Measurements from ENCODE around the gene DNM3.
"Not testable (repeated sequence)": the region's sequence is repeated elsewhere in the genome, so short reads cannot be mapped to it uniquely, and the experiment has no call there.

DNM3 gene

DNA sequence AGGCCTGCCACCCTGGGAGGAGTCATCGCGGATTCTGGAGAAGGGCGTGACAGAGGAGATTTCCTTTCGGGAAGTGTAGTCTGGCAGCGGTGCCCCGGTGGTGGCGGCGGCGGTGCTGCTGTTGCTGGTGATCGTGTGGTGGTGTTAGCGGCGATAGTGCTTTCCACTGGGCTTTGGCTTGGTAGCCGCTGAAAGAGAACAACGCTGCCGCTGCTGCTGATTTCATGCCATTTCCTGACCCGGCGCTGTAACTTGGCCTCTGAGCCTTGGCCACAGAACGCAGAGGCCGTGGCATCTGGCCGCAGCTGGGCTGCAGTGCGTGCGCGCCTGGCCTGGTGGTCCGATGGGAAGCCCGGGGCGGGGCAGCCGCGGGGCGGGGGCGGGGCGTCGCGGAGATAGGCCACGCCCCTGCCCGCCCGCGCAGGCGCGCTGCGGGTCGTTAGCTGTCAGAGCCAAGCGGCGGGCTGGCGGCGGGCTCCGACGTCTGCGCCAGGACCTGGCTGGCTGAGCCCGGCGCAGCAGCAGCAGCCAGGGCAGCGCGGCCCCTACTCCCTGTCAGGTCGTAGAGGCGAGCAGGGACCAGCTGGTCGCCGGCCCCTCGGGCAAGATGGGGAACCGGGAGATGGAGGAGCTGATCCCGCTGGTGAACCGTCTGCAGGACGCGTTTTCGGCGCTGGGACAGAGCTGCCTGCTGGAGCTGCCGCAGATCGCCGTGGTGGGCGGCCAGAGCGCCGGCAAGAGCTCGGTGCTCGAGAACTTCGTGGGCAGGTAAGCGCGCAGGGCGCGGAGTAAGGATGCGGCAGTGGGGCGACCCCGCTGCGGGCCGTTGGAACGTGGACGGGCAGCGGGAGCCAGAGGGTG, at the start of gene DNM3:
Gene DNM3 (plus strand): TSS at position 449 of the 861 bp plus-strand sequence. CDS start 159 bp downstream, at position 608.
- DNase-seq (ENCODE audit: low spot score) = peak; percentile 97

DNA sequence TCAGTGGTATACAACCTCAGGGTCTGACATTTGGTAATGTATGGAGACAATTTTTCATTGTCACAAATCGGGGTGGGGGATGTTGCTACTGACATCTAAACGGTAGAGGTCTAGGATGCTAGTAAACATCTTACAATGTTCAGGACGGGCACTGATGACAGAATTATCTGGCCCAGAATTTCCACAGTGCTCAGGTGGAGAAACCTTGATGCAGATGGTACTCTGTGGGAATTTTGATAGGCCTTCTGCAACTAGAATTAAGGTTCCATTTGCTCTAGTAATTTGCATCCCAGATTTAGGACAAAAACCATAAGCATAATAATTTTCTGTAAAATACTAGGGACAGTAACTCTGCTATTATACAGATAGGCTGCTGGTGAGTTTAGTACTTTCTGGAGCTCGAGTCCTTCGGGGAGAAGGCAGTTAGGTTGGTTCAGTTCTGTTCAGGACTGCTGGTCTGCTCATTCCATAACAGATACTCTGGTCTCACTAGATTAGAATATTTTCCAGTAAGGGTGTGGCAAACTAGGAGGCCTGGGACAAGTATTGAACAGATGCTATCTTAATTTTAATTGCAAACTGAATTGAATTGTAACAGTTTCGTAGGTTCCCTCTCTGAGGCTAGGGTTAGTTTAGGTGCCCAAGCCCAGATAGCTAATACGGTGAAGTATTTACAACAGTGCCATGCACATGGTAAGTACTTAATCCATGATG, 48.5 kb upstream of the DNM3 start:
- no peak for DNase-seq (ENCODE audit: low spot score)

DNA sequence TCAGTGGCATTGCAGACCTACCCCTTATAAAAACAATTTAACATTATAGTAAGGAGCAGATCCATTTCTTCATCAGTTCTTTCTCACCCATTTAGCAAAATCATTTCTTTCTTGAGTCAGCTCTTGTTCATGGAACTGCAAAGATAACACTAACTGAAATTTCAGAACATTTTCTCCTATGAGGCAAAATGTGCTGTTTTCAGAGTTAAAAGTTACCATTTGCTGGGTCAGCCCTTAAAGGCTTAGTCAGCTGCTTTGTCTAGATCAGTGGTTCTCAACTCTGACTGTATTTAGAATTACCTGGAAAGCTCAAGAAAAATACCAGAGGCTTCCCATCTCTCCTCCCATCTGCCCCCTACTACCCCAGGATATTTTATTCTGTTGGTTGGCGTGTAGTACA, 47.7 kb upstream of the DNM3 start:
- DNase-seq (ENCODE audit: low spot score) = no peak

DNA sequence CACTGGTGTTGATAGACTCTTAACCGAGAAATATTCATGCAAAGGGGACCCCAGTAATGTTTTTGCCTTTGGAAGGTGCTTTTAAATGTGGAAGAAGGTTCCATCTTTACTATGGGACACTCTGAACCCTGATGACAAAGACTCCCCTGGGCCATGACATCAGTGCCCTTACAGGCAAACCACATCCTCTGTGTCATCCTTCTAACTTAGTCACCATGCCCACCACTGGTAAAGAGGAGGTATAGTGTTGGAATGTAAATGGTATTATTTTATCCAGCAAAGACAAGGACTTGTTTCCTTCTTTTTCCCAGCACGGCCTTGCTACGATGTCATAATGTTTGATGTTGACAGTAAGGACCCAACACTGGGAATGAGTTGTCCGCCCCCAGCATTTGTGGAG, 47.2 kb upstream of the DNM3 start:
- no peak for DNase-seq (ENCODE audit: low spot score)

DNA sequence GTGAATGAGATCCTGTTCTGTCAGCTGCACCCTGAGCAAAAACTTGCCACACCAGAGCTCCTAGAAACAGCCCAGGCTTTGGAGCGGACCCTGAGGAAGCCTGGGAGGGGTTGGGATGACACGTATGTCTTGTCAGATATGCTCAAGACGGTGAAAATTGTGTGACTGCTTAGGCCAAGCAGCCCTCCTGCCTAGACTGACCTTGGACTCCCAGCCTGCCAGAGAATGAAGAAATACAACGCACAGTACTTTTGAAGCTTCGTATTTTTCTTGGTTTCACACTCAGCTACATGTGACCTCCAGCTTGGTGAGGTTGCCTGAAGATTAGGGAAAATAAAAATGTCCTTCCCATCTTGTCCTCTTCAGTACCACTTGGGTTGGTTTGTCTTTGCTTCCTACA, 44.7 kb upstream of the DNM3 start:
- no peak for DNase-seq (ENCODE audit: low spot score)

DNA sequence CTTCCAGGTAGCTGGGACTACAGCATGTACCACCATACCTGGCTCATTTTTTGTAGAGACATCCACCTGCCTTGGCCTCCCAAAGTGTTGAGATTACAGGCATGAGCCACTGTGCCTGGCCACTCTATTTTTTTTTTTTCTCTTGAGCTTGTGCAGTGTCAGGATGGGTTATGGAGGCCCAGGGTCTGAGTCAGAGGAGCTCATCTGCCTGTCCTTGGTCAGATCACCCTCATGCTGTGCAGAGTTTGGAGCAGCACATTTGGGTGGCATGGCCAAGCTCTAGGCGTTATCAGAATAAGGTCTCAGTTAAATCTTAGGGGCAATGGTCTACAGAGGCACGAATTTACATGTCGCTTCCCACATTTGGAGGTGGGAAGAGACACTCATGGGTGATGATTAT, 43.0 kb upstream of the DNM3 start:
- DNase-seq (ENCODE audit: low spot score) = no peak

DNA sequence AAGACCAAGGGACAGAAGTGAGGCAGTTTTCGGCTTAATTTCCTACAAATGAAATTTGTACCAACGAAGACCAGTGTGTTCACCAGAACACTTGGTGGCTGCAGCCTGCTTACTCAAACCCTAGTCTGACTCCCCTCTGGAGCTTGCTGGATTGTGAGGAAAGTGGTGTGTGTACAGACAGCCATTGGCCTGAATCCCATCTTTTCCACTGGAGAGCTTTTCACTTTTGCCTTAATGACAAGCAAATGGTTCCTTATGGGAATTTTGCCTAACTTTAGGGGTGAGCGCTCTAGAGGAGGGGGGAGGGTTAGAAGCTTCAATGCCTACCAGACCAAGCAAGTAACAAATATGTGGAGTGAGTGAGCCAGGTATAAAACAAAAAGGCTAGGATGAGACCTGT, 42.5 kb upstream of the DNM3 start:
- DNase-seq (ENCODE audit: low spot score) = no peak

DNA sequence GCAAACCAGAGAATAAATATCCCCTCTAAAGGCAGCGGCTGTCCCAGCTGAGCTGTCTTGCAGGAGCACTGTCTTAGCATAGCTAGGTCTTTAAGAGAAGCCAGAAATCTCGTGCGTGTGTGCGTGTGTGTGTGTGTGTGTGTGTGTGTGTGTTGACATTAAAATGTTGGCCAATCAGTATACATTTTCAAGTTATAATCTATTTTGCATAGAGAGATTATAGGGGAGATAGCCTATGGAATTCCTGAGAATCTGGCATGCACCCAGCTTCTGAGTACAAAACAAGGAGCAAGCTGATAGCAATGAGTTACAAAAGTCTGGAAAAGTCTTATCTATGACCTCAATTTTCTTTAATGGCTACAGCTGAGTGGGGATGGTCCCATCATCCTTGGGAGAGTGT, 42.1 kb upstream of the DNM3 start:
- DNase-seq (ENCODE audit: low spot score) = no peak

DNA sequence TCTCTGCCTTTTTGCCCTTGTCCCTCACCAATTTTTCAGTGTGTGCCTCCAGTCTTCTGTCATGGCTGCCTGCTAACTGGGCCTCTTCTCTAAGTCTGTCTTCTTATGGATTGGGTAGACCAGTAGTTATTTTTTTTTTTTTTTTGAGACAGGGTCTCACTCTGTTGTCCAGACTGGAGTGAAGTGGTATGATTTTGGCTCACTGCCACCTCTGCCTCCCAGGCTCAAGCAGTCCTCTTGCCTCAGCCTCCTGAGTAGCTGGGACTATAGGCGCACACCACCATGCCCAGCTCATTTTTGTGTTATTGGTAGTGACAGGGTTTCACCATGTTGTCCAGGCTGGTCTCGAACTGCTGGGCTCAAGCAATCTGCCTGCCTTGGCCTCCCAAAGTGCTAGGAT, 41.6 kb upstream of the DNM3 start:
- DNase-seq (ENCODE audit: low spot score) = not testable (repeated sequence)

DNA sequence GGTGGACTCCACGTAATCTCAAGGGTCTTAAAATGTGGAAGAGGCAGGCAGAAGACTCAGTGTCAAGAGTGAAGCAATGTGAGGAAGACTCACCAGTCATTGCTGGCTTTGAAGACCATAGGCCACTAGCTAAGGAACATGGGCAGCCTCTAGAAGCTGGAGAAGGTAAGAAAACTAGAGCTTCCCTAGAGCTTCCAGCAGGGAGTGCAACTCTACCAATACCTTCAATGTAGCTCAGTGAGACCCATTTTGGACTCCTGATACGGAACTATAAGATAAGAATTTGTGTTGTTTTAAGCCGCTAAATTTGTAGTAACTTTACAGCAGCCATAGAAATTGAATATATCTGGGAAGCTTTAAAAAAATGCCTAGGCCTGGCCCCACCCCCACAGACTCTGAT, 41.0 kb upstream of the DNM3 start:
- no peak for DNase-seq (ENCODE audit: low spot score)

DNA sequence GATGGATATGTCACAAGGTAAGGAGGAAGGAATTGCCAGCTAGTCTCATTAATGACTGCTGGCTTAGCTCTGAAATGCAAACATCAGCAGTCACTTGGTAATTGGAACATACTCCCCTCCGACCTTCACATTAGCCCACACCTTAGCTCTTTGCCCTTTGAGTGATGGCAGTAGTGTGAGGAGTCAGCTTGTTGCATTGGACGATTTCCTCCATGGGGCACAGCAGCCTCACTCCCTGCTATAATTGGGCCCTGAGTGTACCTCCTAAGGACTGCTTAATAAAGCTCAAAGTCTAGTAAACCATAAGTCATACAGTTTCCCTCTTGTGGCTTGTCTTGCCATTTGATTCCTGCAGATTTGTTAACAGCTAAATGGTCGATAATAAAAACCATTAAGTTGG, 40.4 kb upstream of the DNM3 start:
- DNase-seq (ENCODE audit: low spot score) = no peak

DNA sequence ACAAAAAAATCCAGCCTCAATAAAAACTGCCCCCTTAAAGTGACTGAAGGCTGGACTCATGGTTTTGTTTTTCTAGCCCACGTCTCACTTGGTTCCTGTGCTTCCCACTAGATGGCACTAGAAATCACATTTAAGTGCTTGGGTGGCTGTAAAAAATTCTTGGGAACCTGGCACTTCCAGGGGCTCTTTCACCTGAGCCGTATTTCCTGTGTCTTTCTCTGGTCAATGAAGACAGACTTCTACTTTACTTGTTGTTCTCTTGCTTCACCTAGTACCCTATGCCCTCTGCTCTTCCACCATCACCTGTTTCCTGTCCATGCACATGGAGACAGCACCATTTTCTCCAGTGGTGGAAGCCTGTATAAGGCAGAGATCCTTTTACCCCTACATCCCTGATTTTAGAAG, 39.8 kb upstream of the DNM3 start:
- DNase-seq (ENCODE audit: low spot score) = peak; percentile 67

DNA sequence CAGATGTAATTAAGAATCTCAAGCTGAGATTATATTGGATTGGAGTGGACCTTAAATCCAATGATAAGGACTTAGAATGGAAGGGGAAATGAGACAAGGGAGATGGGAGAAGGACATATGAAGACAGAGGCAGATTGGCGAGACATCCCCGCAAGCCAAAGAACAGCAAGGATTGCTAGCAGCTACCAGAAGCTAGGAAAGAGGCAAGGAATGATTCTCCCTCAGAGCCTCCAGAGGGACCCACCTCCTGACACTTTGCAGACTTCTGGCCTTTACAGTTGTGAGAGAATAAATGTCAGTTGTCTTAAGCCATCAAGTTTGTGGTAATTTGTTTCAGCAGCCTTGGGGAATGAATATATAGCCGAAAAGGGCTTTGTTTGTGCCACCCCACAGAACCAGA, 39.1 kb upstream of the DNM3 start:
- DNase-seq (ENCODE audit: low spot score) = no peak

DNA sequence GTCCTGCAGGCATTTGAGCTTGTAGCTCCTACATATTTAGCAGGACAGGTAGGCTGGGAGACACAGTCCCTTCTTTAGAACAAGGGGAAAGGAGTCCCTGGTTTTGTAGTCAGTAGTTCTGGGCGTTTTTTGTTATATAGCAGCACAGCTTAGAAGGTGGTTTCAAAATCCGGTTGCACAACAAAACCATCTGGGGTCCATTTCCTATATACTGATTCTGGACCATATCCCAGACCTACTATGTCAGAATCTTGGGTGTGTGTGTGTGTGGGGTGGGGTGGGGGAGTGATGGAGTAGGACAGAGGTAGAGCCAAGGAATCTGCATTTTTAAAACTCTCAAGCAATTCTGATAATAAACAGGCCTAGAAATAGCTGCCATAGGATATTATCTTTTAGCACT, 38.3 kb upstream of the DNM3 start:
- DNase-seq (ENCODE audit: low spot score) = no peak

DNA sequence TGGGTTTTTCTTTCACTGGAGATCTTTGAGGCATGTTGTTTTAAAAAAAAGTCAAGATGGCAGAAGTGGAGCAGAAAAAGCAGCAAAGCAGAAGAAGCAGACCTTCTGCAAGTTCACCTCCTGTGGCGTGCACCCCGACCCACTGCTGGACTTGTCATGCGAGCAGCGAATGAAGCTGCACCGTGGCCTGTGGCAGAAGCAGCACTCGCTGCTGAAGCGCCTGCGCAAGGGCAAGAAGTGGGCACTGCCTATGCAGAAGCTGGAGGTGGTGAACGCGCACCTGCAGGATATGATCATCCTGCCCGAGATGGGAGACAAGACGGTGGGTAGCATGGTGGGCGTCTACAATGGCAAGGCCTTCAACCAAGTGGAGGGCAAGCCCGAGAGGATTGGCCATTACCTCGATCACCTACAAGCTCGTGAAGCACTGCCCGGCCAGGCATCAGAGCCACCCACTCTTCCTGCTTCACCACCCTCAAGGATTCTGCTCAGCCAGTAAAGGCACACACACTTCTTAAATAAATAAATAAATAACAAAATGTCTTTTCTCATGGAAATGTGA, 37.8 kb upstream of the DNM3 start:
- DNase-seq (ENCODE audit: low spot score) = no peak

DNA sequence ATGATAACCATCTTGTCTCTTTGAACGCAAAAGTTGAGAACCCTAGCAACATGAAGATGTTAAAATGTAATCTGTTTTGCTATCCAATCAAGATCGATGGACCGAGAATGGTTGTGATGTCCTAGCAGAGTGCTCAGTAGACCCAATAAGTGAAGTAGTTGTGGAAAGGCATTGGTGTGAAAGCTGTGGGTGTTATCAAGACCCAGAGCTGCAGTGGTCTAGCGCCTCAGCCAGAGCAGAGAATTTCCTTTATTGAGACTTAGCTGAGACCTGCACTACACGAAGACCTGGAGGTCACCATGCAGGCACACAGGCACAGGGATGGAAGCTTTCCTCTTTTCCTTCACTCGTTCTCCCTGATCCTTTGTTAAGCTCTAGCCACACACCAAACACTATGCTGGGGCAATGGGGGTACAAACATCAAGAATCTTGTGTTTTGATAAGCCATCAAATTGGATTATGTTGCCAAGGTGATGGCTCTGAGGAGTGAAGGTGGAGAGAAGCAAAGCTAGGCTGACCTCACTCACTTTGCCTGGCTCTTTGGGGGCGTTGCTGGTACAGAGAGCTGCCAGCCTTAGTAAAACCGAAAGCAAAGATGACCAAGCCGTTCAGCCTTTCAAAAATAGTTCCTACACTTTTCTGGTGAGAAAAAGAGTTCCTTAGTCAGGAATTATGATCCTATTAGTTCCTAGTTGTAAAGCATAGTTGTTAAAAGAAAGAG, 35.7 kb upstream of the DNM3 start:
- DNase-seq (ENCODE audit: low spot score) = no peak

DNA sequence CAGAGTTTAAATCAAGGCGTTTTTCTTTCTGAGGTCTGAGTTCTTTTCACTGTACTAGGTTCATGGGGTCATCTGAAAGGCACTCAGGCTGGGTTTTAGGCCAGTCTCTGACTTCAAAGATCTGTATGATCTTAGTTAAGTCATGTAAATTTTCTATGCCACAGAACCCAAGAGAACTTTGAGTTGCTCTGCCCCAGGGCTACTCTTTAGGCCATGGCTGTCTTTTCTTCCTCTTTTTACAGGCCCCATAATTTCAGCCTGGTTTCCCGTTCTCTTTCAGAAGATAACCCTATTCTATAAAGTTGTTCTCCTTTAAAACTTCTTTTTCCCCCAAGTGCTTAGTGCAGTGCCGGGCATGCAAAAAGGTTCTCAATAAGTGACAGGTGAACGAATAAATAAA, 33.7 kb upstream of the DNM3 start:
- DNase-seq (ENCODE audit: low spot score) = no peak

DNA sequence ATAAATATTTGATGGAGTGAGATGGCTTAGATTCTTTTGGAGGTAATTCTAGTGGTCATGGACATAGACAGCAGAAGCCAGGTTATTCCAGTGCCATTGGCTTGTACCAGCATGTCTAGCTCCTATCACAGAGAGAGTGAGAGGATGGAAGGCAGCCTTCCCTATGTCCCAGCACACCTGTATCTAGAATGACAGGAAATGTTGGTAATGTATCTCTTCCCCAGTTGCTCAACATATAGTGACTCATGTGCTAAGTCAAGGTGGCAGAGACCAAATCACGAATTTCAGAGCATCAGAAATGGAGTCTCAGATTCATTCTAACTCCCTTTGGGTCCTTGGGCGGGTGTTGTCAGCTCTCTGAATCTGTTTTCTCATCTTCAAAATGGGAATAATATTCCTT, 31.5 kb upstream of the DNM3 start:
- no peak for DNase-seq (ENCODE audit: low spot score)

DNA sequence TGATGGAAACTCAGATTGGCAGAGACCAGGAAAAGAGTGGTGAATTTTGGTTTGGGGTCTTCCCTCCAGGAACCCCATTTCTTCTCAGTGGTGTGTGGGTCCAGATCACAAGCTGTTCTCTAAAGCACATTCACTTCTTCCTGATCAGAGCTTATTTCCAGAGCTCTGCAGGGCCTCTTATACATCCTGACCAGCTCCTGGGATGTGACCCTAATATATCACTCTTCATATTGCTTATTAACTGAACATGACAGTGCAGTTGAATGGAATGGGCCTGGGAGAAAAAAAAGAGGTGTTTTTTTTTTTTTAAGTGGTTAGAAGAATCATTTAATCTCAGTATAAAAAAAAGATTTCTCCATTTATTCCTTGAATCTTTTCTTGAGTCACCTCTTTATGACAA, 29.6 kb upstream of the DNM3 start:
- no peak for DNase-seq (ENCODE audit: low spot score)

DNA sequence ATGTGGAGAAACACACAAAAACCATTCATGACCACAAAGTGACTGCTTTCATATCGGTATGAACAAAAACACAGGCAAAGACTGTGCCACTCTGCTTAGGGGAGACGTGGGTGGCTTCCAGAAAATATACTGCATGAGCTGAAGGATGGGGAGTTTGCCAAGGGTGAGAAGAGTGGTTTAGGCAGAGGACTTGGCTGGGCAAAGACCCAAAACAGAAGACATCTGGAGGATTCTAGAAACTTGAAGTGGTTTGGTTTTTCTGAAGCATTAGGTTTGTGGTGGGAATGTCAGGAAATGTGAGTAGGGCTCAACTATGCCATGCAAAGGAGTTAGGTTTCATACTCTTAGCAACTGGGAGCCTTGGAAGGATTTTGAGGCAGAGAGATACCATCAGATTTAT, 26.6 kb upstream of the DNM3 start:
- DNase-seq (ENCODE audit: low spot score) = no peak

DNA sequence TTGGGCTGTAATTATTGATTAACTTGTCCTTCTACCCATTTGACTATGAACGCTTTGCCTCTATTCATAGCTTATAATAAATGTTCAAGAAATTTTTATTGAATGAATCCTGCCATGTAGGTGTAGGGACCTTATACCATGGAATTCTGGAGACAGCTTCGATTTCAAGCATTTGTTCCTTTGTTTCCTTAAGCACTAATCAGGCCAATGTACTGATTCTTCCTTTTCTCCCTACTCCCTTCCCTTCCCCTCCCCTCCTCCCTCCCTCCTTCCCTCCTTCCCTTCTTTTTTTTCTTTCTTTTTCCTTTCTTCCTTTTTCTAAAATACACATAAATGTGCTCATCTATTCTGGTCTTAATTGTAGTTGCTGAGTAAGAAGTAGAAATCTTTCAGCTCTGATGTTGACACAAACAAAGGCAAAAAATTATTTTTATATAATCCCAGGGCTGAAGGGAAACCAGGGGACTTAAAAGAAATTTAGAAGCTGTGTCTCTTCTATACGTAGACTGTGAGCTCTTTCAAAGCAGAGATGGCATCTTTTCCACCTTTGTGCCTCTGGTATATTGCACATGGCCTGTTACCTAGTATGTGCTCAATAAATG, 24.9 kb upstream of the DNM3 start:
- no peak for DNase-seq (ENCODE audit: low spot score)

All from iPS-NIHi11 (cell line).